ENCODE results near the gene CFAP70.
"Not testable (repeated sequence)": the region's sequence is repeated elsewhere in the genome, so short reads cannot be mapped to it uniquely, and the experiment has no call there.

Gene CFAP70

GRCh38 chr10:73339436-73339835, 19.2 kb downstream of the CFAP70 start:
- DNase-seq (ENCODE audit: low spot score): no peak

DNA sequence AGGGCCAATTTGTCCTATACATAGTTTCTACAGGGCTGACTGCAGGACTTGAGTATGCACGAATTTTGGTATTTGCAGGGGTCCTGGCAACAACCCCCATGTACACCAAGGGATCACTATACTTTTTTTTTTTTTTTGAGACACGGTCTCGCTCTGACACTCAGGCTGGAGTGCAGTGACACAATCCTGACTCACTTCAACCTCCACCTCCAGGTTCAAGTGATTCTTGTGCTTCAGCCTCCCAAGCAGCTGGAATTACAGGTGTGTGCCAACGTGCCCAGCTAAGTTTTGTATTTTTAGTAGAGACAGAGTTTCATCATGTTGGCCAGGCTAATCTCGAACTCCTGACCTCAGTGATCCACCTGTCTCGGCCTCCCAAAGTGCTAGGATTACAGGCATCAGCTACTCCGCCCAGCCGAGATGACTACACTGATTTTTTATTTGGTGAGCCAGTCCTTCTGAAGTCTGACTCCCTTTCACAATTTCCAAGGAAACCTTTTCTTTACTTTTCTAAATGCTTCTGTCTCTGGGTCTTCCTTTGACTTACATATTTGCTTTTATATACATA, 19.8 kb downstream of the CFAP70 start:
- no peak for DNase-seq (ENCODE audit: low spot score)

DNA sequence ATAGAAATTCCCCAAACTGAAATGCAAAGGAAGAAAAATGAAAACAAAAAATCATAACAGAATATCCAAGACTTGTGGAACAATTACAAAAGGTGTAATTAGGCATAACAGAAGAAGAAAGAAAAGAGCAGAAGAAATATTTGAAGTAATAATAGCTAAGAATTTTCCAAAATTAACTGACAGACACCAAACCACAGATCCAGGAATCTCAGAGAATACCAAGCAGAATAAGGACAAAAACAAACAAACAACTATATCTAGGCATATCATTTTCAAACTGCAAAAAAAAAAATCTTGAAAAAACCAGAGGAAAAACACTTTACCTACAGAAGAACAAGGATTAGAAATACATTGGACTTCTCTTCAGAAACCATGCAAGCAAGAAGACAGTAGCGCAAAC, 25.5 kb downstream of the CFAP70 start:
- DNase-seq (ENCODE audit: low spot score): no peak

DNA sequence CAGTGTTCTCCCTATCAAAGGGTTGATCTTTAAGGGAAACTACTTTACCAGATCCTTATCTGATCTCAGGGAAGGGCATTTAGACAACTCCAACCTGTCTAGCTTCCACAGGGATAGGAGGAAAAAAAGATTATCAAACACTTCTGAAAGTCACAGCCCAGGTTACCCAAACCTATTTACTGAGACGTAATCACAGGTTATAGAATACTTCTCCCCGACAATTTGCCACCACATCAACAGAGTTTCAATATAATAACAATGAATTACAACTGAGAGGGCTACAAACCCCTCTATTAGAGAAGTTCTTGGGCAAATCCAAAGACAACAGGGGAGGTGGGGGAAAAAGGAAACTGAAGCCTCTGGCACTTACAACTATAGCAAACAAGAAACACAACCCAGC, 26.3 kb downstream of the CFAP70 start:
- no peak for DNase-seq (ENCODE audit: low spot score)

DNA sequence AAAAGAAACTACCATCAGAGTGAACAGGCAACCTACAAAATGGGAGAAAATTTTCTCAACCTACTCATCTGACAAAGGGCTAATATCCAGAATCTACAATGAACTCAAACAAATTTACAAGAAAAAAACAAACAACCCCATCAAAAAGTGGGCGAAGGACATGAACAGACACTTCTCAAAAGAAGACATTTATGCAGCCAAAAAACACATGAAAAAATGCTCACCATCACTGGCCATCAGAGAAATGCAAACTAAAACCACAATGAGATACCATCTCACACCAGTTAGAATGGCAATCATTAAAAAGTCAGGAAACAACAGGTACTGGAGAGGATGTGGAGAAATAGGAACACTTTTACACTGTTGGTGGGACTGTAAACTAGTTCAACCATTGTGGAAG, 30.1 kb downstream of the CFAP70 start:
- DNase-seq (ENCODE audit: low spot score): not testable (repeated sequence)

DNA sequence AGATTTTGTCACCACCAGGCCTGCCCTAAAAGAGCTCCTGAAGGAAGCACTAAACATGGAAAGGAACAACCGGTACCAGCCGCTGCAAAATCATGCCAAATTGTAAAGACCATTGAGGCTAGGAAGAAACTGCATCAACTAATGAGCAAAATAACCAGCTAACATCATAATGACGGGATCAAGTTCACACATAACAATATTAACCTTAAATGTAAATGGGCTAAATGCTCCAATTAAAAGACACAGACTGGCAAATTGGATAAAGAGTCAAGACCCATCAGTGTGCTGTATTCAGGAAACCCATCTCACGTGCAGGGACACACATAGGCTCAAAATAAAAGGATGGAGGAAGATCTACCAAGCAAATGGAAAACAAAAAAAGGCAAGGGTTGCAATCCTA, 33.4 kb downstream of the CFAP70 start:
- not testable (repeated sequence) for DNase-seq (ENCODE audit: low spot score)

DNA sequence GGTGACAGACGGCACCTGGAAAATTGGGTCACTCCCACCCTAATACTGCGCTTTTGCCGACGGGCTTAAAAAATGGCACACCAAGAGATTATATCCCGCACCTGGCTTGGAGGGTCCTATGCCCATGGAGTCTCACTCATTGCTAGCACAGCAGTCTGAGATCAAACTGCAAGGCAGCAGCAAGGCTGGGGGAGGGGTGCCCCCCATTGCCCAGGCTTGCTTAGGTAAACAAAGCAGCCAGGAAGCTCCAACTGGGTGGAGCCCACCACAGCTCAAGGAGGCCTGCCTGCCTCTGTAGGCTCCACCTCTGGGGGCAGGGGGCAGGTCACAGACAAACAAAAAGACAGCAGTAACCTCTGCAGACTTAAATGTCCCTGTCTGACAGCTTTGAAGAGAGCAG, 35.1 kb downstream of the CFAP70 start:
- DNase-seq (ENCODE audit: low spot score): not testable (repeated sequence)

DNA sequence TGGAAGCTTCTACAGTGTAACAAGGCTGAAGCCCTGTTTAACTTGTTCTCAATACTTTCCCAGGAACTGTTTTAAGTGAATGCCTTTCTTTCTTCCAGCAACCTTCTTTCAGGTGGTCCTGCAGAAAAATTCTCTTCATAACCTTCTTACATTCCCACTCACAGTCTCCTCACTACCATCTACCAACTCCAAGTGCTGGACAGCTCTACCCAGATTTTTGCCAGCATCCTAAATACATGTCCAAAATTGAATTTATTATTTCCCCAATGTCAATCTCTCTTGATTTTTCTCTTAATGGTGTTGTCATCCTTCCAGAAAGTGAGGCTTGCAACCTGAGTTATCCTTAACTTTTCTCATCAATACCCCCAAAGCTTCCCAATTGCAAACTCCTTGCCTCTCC, 48.2 kb downstream of the CFAP70 start:
- DNase-seq (ENCODE audit: low spot score): no peak

DNA sequence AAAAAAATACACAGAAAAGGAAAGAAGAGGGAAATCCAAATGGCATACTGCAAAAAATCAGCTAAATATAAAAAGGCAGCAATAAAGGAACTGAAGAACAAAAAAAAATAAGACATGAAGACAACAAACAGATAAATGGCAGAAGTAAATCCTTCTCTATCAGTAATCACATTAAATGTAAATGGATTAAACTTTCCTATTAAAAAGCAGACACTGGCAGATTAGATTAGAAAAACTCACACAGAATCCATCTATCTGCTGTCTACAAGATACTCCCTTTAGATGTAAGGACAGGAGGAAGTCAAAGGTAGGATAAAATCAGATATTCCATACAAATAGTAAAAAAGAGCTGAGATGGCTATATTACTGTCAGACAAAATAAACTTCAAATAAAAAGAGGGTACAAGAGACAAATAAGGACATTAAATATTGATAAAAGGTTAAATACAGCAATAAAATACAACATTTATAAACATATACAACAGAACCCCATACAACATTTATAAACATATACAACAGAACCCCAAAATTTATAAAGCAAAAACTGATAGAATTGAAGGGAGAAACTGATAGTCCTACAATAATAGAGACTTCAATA, 51.4 kb downstream of the CFAP70 start:
- DNase-seq (ENCODE audit: low spot score): no peak

- no peak for DNase-seq (ENCODE audit: low spot score)
Observed at GRCh38 chr10:73306171-73306708, 52.4 kb downstream of the CFAP70 start.

GRCh38 chr10:73296946-73297345, 61.7 kb downstream of the CFAP70 start:
- DNase-seq (ENCODE audit: low spot score): no peak

DNA sequence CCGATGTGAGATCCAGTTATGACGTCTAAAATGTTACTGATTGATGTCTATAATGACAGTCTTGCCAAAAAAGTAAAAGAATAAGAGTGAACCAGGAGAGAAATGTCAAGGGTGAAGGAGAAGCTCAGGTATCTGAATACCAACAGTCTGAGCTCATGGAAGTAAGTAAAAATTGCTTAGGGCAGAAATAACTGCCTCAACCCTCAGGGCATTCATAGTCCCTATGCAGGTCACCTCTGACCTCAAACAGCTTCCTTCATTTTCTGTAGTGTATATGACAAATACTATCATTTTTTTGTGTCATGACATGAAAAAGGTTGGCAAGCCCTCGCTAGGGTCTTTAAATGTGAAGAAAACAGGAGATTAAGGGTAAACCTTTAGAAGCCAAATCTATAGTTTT, 65.2 kb downstream of the CFAP70 start:
- DNase-seq (ENCODE audit: low spot score): no peak

- DNase-seq (ENCODE audit: low spot score): no peak
Observed at GRCh38 chr10:73289958-73290357, 68.7 kb downstream of the CFAP70 start.

DNA sequence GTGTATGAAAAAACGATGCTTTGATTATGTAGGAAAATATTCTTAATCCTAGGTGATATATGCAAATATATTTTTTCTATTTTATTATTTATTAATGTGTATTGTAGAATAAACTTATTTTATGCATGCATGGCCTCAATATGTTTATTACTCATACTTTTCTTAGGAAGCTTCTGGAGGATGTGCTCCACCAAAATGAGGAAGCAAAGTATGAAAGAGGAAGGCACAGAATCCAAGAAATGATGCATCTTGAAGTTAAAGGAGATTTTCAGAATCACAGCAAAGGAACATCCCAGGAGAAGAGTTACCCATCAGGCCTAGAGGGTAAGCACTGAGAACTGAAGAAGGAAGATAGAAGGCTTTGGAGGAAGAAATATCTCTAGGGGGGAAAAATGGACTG, 71.2 kb downstream of the CFAP70 start:
- DNase-seq (ENCODE audit: low spot score): no peak

DNA sequence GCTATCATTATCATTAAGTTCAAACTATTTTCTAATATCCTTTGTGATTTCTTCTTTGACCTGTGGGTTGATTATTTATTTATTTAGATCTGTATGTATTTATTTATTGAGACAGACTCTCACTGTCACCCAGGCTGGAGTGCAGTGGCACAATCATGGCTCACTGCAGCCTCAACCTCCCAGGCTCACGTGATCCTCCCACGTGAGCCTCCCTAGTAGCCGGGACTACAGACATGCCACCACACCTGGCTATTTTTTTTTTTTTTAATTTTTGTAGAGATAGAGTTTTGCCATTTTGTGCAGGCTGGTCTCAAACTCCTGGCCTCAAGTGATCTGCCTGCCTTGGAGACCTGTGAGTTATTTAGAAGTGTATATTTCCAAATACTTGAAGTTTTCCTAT, 77.6 kb downstream of the CFAP70 start:
- no peak for DNase-seq (ENCODE audit: low spot score)

- DNase-seq (ENCODE audit: low spot score): no peak
Observed at GRCh38 chr10:73264423-73264822, 94.2 kb downstream of the CFAP70 start.

DNA sequence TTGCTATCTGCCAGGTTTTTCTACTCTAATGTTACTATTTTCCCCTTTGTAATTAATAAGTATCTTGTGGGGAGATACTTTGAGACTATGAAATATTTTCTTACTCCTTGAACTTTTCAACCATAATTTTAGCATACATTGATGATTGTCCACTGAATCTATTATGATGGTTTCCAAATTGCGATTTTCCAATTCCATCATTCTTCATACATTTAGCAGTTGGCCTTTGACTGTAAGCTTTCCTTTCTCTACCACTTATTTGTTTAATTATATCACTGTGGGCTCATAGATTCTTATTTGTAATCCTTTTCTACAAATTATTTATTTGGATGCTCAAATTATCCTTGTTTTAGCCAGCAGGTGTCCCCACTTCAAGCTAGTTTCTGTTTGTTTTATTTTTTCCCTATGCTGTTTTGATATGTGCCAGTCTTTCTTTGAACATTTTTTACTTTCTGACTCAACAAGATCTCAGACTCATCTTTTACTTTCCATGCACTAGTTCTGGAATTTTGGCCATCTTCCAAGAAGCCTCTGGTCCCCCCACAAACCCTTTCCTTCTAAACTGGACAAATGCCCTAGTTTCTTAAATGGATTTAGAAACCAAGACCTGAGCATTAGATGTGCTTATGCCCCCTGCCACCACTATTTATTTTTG, 94.8 kb downstream of the CFAP70 start:
- DNase-seq (ENCODE audit: low spot score): peak; percentile 18

GRCh38 chr10:73262880-73263555, 95.6 kb downstream of the CFAP70 start:
- DNase-seq (ENCODE audit: low spot score): no peak

DNA sequence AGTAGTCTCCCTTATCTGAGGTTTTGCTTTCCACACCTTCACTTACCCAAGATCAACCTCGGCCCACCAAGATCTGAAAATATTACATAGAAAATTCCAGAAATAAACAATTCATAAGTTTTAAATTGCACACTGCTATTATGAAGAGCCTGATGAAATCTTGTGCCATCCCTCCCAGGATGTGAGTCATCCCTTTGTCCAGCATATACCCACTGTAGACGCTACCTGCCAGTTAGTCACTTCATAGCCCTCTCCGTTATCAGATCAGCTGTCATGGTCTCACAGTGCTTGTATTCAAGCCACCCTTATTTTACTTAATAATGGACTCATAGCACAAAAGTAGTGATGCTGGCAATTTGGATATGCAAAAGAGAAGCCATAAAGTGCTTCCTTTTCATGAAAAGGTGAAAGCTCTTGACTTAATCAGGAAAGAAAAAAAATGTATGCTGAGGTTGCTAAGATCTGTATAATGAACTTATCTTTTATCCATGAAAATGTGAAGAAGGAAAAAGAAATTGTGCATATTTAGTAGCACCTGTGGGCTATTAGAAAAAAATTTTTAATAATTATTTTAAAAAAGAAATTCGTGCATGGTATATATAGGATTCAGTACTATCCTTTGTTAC, 96.4 kb downstream of the CFAP70 start:
- DNase-seq (ENCODE audit: low spot score): no peak

DNA sequence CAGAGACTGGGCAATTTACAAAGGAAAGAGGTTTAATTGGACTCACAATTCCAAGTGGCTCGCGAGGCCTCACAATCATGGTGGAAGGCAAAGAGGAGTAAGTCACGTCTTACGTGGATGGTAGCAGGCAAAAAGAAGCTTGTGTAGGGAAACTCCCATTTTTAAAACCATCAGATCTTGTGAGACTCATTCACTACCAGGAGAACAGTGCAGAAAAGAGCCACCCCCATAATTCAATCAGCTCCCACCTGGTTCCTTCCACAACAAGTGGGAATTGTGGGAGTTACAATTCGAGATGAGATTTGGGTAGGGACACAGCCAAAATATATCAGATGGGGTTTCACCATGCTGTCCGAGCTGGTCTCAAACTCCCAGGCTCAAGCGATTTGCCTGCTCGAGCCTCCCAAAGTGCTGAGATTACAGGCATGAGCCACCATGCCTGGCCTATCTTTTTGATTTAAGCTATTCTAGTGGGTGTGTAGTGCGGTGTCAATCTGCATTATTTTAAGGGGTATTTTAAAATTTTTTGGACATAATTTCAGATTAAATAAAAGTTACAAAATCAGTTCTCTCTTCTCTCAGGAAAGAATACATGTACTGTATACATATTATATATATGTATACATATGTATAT, 97.2 kb downstream of the CFAP70 start:
- no peak for DNase-seq (ENCODE audit: low spot score)

GRCh38 chr10:73258612-73259011, 100.1 kb downstream of the CFAP70 start:
- not testable (repeated sequence) for DNase-seq (ENCODE audit: low spot score)

GRCh38 chr10:73253225-73253555, 105.5 kb downstream of the CFAP70 start:
- DNase-seq (ENCODE audit: low spot score): no peak

Measured in AG08395 (cell line).